Psoas muscle (tissue), 8 donors: ENCODE data around the gene MBD3. TPM values are rescaled to one million over a fixed set of nuclear protein-coding genes. Genes with fewer than 3 reads are reported as not detected.
A peak's percentile ranks its signal among the peaks of the same experiment; 100 is the strongest.
"Not testable (repeated sequence)": the region's sequence is repeated elsewhere in the genome, so short reads cannot be mapped to it uniquely, and the experiment has no call there.

Experiments
- ATAC-seq, 4 donors: fragments of 200-7000 bp; cut with Tn5 transposase; one replicate each; pipeline ENCODE4 v1.9.1; 2020; ENCODE audit warnings: moderate library complexity in 3 of 4, mild to moderate bottlenecking in 2 of 4
- DNase-seq, 2 donors: peaks; one replicate each; pipeline ENCODE4 v3.0.0-alpha.2; 2020
- H3K27ac ChIP-seq: fragments of 200-600 bp; one replicate; pipeline ENCODE4 v1.8.0; 2022
- H3K27me3 ChIP-seq, 3 donors: fragments of 200-600 bp in 1 of 3; one replicate each; pipeline versions ENCODE4 v1.6.1 to v1.8.0; 2013 to 2022; ENCODE audit warnings: low read length in 2 of 3, mild to moderate bottlenecking in 2 of 3, moderate library complexity in 1 of 3; ENCODE audit not compliant: insufficient read depth in 3 of 3
- H3K36me3 ChIP-seq, 2 donors: fragments of 200-600 bp in 1 of 2; one replicate each; pipeline versions ENCODE4 v1.6.1 to v1.8.0; 2013 to 2022; ENCODE audit warnings: low read depth in 1 of 2, mild to moderate bottlenecking in 1 of 2, moderate library complexity in 1 of 2; ENCODE audit not compliant: insufficient read depth in 1 of 2
- H3K4me1 ChIP-seq: fragments of 200-600 bp; one replicate; pipeline ENCODE4 v1.8.0; 2022
- H3K4me3 ChIP-seq: fragments of 200-600 bp; one replicate; pipeline ENCODE4 v1.8.0; 2022; ENCODE audit warnings: mild to moderate bottlenecking
- H3K9me3 ChIP-seq: fragments of 200-600 bp; one replicate; pipeline ENCODE4 v1.8.0; 2022
- WGBS, 3 donors: extraction: QIAGEN DNeasy Blood & Tissue Kit; methylation state at CpG; one replicate each; pipeline versions ENCODE4 v1.1.6 to v1.1.7; 2013; 5-methylcytosine and 5-hydroxymethylcytosine counted together
- intact Hi-C, 2 donors: fragments of 100-400 bp; cut with DNase I; formaldehyde crosslinking; loops; one replicate each; pipeline versions ENCODE4 v1.11.0 to v1.14.2; 2022
- long read RNA-seq, 2 donors: library from polyadenylated mRNA; unstranded; transcript quantifications; one replicate each; pipeline ENCODE4 v2.0.0, GENCODE V29; 2021
- polyA plus RNA-seq, 3 donors: library from polyadenylated mRNA; stranded (reverse); fragments of 200-250 nt; gene quantifications; one replicate each; pipeline ENCODE4 v1.2.3, GENCODE V29; 2013
- total RNA-seq, 4 donors: library from RNA; stranded (reverse); fragmentation: NEBNext Ultra II Directional in 2 of 4; extraction: Animal tissue kit (Norgen Biotek cat#: 25700) in 2 of 4; gene quantifications; one replicate each; pipeline versions ENCODE4 v1.2.1 to v1.2.4, GENCODE V29; 2021 to 2023
- TF ChIP-seq, protein P1 (sequence below): fragments of 200-600 bp; IDR thresholded peaks from one replicate; pipeline ENCODE4 v1.8.0; 2022; ENCODE audit warnings: antibody characterized with exemption
- donor health status: healthy with polysubstance abuse.
- donor health status: DM: no; HTN: no; CAD: no; lungs with moderate emphysema.
- donor health status: Bipolar disorder and iron deficiency.
- donor health status: healthy.
- donor health status: DM: yes; HTN: yes; CAD: no.
- donor health status: DM: no; HTN: no; CAD: no.
- donor health status: DM: no; HTN: no; CAD: no.
- donor health status: DM: yes; HTN: yes; CAD: no.

MBD3 gene, protein sequence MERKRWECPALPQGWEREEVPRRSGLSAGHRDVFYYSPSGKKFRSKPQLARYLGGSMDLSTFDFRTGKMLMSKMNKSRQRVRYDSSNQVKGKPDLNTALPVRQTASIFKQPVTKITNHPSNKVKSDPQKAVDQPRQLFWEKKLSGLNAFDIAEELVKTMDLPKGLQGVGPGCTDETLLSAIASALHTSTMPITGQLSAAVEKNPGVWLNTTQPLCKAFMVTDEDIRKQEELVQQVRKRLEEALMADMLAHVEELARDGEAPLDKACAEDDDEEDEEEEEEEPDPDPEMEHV
- total RNA-seq (10 to 100 TPM; 44.1 to 83.6 (median 62.8) TPM), polyA plus RNA-seq (100 to 1,000 TPM in 2 of 3 donors, 10 to 100 TPM in 1; 83.6 to 137 (median 119) TPM)
- long read RNA-seq, donor 1, full-length matches to known transcripts, result 138 of 177 reads
- long read RNA-seq, donor 1, partial matches to known transcripts, result 23 of 177 reads
- long read RNA-seq, donor 1, other reads (novel, unspliced or antisense), result 16 of 177 reads
- long read RNA-seq, donor 2, full-length matches to known transcripts, result 100 of 144 reads
- long read RNA-seq, donor 2, partial matches to known transcripts, result 25 of 144 reads
- long read RNA-seq, donor 2, other reads (novel, unspliced or antisense), result 19 of 144 reads

DNA sequence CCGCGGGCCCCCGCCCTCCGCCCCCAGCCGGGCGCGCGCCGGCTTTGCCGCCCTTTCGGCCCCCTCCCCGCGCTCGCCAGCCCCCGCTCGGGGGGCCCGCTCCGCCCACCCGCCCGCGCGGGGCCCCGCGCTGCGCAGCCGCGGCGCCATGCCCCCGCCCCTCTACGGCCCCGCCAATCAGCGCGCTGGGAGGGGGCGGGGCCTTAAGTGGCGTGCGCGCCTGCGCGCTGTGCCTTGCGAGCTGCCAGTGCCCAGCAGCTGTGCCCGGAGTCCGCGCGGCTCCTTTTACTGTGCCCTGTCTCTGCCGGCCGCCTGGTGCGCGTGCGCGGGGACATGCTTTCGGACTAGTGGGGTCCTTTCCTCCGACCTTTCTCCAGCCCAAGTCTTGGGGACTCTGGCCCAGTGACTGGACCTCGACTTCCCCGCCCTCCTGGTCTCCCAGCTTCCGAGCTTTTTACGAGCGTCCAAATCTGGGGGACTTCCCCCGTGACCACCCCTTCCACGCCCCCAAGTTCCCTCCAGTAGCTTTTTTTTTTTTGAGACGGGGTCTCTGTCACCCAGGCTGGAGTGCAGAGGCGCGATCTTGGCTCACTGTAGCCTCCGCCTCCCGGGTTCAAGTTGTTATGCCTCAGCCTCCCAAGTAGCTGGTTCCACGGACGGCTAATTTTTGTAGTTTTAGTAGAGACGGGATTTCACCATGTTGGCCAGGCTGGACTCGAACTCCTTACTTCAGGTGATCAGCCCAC lies at the start of gene MBD3:
MBD3 (minus strand) TSS at position 111 of the 746 bp plus-strand sequence. CDS start 234 bp downstream, outside the sequence.
- 1% methylated on average over 30 to 67 of the region's 68 CpGs for WGBS, 3 donors
- peak within 1 kb of the TSS; percentile 97 for H3K27ac ChIP-seq
- peaks cover 7 to 37% of the 10 kb centered on the region in 2 donors for H3K36me3 ChIP-seq
- peak; percentile 94 to 97 for DNase-seq
- intact Hi-C loops, result no loop called here
- ATAC-seq, result peak; percentile 90 to 93 (median 92)
- H3K4me3 ChIP-seq, result peak within 1 kb of the TSS; percentile 95
- no peaks in the 10 kb centered on the region for H3K27me3 ChIP-seq
- peaks cover 25% of the 10 kb centered on the region for H3K4me1 ChIP-seq
- TF ChIP-seq, protein P1, sequence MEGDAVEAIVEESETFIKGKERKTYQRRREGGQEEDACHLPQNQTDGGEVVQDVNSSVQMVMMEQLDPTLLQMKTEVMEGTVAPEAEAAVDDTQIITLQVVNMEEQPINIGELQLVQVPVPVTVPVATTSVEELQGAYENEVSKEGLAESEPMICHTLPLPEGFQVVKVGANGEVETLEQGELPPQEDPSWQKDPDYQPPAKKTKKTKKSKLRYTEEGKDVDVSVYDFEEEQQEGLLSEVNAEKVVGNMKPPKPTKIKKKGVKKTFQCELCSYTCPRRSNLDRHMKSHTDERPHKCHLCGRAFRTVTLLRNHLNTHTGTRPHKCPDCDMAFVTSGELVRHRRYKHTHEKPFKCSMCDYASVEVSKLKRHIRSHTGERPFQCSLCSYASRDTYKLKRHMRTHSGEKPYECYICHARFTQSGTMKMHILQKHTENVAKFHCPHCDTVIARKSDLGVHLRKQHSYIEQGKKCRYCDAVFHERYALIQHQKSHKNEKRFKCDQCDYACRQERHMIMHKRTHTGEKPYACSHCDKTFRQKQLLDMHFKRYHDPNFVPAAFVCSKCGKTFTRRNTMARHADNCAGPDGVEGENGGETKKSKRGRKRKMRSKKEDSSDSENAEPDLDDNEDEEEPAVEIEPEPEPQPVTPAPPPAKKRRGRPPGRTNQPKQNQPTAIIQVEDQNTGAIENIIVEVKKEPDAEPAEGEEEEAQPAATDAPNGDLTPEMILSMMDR, result no peak
- H3K9me3 ChIP-seq, result no peaks in the 10 kb centered on the region

DNA sequence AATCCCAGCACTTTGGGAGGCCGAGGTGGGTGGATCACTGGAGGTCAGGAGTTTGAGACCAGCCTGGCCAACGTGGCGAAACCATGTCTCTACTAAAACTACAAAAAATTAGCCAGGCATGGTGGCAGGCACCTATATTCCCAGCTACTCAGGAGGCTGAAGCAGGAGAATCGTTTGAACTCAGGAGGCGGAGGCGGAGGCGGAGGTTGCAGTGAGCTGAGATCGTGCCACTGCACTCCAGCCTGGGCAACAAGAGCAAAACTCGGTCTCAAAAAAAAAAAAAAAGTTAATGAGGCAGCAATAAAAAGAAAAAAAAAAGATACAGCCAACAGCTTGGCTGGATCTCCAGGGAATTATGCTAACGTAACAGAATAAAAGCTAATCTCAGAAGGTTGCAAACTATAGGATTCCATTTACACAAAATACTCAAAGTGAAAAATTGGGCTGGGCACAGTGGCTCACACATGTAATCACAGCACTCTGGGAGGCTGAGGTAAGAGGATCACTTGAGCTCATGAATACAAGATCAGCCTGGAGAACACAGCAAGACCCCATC lies 48.3 kb upstream of the MBD3 start:
- not testable (repeated sequence) for ATAC-seq
- 87 to 89% (median 87%) methylated on average over 10 of the region's 10 CpGs for WGBS, 3 donors

DNA sequence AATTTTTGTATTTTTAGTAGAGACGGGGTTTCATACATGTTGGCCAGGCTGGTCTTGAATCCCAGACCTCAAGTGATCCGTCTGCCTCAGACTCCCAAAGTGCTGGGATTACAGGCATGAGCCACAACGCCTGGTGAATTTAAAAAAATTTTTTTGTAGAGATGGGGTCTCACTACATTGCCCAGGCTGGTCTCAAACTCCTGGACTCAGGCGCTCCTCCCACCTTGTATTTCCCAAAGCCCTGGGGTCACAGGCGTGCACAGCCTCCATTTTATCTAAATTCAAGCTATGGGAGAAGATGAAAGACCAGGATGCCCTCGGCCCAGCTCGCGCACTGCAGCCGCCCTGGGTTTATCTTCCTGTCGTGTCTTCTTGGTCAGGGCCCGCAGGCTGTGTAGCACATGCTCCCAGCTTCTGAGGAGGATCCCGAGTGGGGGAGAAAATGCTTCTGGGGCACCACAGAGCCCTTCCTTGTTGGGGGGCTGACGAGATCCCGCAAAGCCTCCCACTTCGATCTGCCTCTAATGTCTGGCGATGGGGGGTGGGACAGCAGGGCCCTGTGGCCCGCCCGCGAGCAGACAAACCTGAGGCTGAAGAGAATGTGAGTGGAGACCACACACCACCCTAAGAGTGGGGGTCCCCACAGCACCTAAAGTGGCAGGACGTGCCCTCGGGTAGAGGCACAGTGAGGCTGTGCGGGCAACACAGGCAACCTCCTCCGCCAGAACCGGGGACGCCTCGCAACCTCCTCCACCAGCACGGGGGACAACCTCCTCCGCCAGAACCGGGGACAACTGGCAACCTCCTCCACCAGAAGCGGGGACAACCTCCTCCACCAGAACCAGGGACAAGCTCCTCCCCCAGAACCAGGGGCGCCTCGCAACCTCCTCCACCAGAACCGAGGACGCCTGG lies 43.9 kb upstream of the MBD3 start:
- H3K27ac ChIP-seq, result no peak overlapping the region
- WGBS, 3 donors, result 94 to 98% (median 95%) methylated on average over 32 to 34 of the region's 34 CpGs
- ATAC-seq, result no peak
- H3K36me3 ChIP-seq, result peaks cover 0 to 11% of the 10 kb centered on the region in 2 donors
- no peaks in the 10 kb centered on the region for H3K4me1 ChIP-seq
- H3K9me3 ChIP-seq, result no peaks in the 10 kb centered on the region
- no peaks in the 10 kb centered on the region for H3K27me3 ChIP-seq
- DNase-seq, result no peak
- intact Hi-C loops, result no loop called here
- H3K4me3 ChIP-seq, result no peak overlapping the region
- TF ChIP-seq, protein P1, result no peak

More for the DNA sequence above, 48.3 kb upstream of the MBD3 start:
- H3K9me3 ChIP-seq, H3K4me3 ChIP-seq, H3K27me3 ChIP-seq, intact Hi-C loops, DNase-seq, H3K4me1 ChIP-seq, H3K27ac ChIP-seq: not testable (repeated sequence)
- H3K36me3 ChIP-seq, result peaks cover 0 to 29% of the 10 kb centered on the region in 2 donors

DNA sequence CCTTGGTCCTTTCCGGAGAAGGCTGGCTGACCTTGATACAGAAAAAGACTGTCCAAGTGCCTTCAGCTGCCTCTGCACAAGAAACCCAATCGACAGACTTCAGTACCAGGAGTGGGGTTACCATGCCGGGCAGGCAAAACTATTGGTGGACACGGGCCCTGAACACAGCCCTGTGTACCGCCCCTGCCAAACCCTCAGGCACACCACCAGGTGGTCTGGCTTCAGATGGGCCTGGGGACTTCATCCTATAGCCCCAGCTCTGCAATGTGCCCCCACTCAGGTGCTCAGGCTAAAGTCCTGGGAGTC lies 42.2 kb upstream of the MBD3 start:
- H3K27ac ChIP-seq, result no peak overlapping the region
- peaks cover 0 to 5% of the 10 kb centered on the region in 2 donors for H3K36me3 ChIP-seq
- H3K4me3 ChIP-seq, result no peak overlapping the region
- no peaks in the 10 kb centered on the region for H3K27me3 ChIP-seq
- H3K9me3 ChIP-seq, result no peaks in the 10 kb centered on the region
- H3K4me1 ChIP-seq, result no peaks in the 10 kb centered on the region
- WGBS, 3 donors, result 93 to 96% (median 95%) methylated on average over 5 of the region's 5 CpGs
- ATAC-seq, result no peak
- no peak for DNase-seq
- TF ChIP-seq, protein P1, result no peak
- intact Hi-C loops, result no loop called here
